ENCODE results near the gene PIK3CA.
"Not testable (repeated sequence)": the region's sequence is repeated elsewhere in the genome, so short reads cannot be mapped to it uniquely, and the experiment has no call there.

The PIK3CA gene

DNA sequence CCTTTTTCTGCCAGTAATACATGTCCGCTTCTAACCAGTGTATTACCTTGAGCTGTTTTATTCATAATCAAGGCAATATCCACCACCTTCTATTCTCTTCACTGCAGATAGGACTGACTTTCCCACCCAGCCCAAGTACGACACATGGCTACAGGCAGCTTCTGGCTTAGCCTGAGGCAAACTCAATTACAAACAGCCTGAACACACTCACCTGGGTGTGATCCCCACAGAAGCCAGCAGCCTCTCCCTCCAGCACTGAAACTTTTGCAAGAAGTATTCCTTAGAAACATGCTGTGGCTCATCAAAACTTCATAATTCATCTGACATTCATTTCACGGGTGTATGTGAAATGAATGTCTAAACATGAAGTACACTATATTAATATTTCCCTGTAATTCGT is 116.3 kb downstream of the PIK3CA start:
- no peak for DNase-seq (ENCODE audit: low read depth)

DNA sequence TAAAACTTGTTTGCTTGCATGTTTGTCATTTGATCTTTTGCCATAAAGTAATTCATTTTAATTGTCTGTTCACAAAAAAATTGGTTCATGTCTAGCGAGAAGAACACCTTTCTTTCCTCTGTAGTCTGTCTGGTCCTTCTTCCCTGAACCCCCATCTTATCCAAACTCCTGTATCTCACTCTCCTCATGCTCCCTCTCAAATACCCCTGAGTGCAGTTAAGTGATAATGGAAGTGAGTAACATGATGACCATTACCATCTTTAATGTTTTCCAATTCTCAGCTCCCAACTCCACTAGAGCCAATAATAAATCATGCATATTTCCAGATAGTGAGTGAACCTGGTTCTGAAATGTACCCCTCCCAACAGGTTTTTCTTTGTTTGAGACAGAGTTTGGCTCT is 116.9 kb downstream of the PIK3CA start:
- DNase-seq (ENCODE audit: low read depth) = no peak

DNA sequence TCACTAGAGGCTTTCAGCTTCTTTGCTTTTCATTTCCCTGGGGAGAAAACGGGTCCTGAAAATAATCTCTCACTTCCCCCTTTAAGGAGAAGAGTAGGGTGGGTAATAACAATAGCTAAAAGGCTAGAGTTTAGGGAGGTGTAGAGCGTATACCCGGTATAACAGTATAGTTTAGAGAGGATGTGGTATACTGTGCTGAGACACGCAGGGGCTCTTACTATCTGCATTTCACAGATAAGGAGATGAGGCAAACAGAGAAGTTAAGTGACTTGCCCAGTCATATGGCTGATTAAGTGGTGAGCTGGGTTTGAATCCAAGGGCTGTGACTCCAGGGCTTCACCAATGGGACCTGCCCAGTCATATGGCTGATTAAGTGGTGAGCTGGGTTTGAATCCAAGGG is 117.7 kb downstream of the PIK3CA start:
- no peak for DNase-seq (ENCODE audit: low read depth)

DNA sequence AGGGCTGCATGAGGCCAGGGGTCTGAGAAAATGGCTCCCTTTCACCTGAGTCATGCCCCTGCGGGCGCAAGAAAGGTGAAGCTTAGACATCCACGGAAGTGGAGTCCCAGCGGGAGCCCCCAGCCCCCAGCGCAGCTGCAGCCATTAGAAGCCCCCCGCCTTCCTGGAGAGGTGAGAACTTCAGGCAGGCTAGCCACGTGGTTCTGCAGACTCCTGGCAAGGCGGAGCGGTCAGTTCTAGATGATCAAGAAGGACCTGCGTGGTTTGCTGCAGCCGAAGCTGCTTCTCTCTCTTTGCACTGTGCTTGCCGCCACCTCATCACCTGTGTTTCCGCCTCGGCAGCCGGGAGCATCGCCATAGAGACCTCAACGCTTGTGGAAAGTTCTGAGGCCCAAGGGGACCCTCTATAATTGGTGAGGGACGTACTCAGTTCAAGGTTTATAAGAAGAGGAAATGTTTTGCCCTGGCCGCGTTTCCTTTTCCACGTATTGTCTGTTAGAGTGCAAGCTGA is 118.6 kb downstream of the PIK3CA start:
- no peak for DNase-seq (ENCODE audit: low read depth)

DNA sequence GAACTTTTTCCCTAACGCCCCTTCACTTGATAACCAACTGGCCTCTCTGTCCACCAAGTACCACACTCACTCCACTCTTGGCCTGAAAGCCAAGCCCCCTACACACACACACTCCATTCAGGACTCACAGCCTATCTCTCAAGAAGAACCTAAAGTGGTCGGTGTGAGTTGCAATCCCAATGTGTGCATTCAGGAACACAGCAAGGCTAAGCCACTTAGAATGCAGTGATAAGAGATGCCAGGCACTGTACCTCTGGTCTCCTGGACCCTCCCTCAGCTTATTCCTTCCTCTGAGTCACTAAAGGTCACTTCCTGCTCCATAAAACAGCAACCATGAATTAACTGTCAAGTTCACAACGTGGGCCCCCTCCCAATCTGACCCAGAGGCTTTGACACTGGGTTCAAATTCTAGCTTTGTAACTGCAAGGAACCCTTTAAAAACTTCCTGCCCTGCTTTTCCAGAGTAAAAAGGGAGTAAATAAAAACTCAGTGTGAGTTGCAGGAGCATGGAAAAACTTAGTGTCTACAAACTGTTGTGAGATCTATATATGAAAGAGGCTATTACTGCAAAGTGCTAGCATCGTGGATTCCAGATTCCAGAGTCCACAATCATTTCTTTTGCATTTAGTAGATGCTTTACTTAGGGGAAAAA is 120.4 kb downstream of the PIK3CA start:
- DNase-seq (ENCODE audit: low read depth) = no peak

DNA sequence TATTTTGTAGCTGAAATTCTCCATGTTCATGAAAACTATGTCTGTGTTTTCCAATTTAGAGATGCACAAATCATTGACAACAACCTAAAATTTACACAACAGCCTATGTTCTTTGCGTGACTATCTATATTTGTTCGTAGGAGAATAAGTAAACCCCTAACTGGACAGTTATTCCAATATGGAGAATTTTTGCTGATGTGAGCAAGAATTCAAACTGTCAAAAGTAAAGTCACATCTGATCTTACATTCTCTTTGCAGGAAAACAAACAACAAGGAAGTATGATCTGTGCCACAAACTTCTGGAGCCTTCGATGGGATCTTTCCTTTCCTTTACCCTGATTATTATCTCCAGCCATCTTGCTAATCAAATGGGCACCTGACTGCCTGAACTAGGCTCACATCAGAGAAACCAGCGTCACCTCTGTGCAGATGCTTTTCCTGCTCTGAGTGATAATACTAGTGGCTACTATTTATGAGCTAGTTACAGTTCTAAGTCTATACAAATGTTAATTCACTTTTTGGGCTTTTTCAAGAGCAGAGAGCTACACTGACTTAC is 121.1 kb downstream of the PIK3CA start:
- DNase-seq (ENCODE audit: low read depth) = no peak

DNA sequence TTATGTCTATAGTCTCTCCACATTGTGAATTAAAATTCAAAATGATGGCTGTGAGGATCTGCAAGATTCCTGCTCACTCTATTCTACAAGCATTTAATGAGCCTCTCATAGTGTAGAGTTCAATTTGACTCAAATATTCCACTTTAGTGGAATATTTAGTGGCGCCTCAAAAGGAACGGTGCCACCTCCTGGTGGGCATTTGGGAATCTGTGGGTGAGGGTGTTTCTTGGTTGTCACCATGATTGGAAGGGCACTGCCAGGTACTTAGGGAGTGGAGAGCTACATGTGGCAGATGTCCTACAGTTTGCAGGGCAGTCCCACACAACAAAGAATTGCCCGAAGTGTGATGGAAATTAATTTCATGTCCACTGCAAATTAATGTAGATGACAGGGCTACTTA is 124.2 kb downstream of the PIK3CA start:
- DNase-seq (ENCODE audit: low read depth) = no peak

DNA sequence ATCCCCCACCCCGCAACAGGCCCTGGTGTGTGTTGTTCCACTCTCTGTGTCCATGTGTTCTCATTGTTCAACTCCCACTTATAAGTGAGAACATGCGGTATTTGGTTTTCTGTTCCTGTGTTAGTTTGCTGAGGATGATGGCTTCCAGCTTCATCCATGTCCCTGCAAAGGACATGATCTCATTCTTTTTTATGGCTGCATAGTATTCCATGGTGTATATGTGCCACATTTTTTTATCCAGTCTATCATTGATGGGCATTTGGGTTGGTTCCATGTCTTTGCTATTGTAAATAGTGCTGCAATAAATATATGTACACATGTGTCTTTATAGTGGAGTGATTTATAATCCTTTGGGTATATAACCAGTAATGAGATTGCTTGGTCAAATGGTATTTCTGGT is 126.3 kb downstream of the PIK3CA start:
- not testable (repeated sequence) for DNase-seq (ENCODE audit: low read depth)

DNA sequence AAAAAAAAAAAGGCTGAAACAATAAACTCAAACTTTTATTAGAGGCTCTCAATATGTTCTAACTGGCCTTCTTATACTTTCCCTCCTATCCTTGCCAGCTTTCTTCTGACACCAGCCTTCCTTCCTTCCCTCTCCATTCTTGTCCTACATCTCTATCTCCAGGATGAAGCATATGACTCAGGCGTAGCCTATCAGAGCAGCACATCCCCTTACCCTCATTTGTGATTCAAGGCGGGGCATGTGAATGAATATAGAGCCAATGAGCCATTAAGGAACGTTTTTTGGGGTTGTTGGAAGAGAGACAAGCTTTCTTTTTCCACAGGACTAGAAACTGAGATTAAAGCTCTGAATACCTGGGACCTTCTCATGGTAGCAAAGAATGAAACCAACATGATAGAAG is 127.8 kb downstream of the PIK3CA start:
- no peak for DNase-seq (ENCODE audit: low read depth)

DNA sequence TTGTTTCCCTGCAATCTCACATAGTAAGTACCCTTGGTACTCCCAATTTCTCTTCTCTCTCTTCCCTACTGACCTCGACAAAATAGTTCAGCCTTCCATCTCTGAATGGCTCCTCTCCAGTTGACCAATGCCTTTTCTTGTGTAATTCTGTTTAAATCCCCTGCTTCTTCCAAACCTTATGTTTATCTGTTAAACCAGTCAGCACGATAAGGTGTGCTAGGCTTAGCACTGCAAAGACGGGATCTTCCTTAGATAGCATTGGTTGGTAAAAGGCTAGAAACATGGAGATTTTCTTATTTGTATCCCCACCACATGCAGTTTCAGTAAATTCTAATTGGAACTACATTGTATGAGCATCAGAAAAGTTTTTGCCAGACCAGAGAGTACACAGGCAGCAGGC is 128.6 kb downstream of the PIK3CA start:
- no peak for DNase-seq (ENCODE audit: low read depth)

DNA sequence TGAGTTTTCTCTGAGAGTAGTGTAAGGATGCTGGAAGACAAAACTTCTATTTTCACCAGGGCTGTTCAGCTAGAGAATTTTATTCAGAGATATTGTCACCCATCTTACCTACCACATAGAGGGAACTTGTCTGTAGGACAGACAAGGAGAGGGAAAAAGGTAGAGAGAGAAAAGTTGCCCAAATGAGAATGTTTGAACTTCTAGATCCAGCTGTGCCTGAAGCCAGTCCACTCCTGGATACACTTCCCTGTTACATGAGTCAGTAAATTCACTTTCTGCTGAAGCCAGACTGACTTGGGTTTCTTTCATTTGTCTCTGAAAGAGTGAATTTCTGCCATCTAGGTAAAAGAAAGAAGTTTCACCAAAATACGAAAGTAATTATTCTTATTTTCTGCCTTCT is 130.0 kb downstream of the PIK3CA start:
- no peak for DNase-seq (ENCODE audit: low read depth)

DNA sequence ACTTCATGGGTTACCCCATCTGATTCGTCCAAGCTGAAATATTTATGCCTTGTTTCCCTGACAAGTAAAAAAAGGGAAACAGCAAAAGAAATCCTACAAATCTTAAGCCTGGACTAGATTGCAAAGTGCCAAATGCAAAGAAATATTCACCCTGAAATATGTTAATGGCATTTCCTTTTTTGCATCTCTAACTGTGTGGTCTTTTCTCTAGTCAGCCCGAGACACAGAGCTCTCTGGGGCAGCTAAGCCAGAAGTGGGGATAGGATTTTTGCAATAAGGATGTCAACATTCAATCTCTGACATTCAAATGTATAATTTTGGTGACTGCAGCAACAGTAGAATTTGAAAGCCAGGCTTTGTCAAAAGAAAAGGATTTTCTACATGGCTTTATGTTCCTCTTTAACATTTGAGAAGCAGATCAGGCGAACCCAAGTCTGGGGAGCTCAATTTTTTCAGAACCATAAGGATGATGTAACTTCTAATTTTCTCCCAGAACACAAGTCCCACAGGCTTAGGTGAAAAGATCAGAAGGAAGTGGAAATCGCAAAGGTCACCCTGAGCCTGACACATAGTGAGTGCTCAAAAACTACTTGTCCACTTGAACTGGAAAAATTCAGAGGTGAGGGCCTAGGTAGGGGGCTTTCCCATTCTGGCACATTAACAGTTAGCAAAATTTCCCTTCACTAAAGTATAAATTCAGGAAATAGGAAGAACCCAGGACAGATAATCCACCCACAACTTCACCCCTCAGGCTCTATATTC is 131.0 kb downstream of the PIK3CA start:
- no peak for DNase-seq (ENCODE audit: low read depth)

DNA sequence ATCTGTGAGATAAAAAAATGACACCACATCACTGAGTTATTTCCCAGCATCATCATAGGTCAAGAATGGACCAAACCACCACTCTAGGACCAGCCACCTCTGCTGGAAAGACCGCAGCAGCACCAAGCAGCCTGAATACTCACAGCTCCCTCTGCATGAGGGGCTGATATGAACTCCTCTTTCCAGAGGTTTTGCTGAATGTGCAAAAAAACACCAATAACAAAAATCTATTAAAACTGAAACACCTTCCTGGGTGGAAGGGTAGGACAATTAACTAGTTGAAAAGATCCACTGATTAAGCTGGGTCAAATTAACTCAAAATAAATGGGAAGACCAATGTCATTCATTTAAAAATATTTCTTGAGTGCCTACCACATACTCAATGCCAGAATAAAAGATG is 131.7 kb downstream of the PIK3CA start:
- DNase-seq (ENCODE audit: low read depth) = no peak

DNA sequence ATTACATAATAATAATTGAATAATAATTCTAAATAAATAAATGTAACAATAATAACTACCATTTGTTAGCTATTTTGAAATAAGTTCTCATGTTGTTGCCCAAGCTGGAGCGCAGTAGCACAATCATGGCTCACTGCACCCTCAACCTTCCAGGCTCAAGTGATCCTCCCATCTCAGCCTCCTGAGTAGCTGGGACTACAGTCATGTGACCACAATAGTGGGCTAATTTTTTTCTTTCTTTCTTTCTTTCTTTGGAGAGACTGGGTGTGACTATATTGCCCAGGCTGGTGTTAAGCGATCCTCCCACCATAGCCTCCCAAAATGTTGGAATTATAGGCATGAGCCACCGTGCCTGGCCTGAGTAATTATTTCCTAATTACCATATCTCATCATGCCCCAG is 133.7 kb downstream of the PIK3CA start:
- no peak for DNase-seq (ENCODE audit: low read depth)

DNA sequence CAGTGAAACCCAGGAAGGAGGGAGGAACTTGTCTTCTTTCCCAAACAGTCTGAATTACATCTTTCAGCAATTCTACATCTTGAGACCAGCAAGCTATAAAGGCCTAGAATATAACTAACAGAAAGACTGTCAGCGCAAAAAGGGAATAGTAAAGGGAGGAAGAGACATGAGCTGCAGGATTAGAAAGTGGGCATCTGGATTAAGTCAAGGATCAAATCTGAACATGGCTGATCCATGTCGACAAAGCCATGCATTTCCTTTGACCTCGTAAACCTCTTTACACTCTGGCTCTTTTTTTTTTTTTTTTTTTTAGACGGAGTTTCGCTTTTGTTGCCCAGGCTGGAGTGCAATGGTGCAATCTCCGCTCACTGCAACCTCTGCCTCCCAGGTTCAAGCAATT is 138.2 kb downstream of the PIK3CA start:
- DNase-seq (ENCODE audit: low read depth) = no peak

DNA sequence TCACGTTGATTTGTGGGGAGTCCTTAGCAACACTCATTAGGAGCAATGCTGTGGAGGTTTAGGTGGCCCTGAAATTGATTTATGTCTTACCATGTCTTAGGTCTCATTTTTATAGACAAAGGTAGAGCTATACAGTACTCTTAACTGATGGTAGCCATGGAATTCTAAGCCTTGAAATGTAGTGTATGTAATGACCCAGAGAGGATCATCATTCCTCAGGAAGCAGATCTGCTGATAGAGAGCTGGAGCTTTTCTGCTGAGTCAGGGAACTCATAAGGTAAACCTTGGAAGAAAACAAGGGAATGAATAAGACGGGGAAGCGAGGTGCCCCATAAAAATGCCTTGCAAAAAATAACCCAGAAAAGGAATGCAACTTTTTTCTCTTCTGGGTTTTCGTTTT is 140.7 kb downstream of the PIK3CA start:
- no peak for DNase-seq (ENCODE audit: low read depth)

DNA sequence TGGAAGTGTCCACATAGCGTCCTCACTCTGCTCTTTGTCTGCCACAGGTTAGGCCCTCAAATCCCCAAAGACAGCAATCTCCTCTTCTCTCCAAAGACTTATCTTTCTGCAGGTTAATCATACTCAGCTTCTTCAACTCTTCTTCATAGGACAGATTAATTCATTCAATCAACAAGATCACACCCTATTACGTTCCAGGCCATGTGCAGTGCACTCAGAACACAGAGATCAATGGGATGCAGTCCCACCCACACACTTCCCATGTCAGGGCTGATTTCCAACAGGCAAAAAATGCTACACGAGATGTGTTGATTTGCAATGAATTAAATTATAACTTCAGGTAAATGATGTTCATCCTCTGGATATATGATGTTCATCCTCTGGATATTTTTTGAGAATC is 141.1 kb downstream of the PIK3CA start:
- DNase-seq (ENCODE audit: low read depth) = no peak

All from non-pigmented ciliary epithelial cell (primary cell).